ENCODE results near the gene RSU1.

Gene RSU1

GRCh38 chr10:16602104-16602775, 215.0 kb downstream of the RSU1 start:
- DNase-seq (ENCODE audit: low spot score) = no peak

DNA sequence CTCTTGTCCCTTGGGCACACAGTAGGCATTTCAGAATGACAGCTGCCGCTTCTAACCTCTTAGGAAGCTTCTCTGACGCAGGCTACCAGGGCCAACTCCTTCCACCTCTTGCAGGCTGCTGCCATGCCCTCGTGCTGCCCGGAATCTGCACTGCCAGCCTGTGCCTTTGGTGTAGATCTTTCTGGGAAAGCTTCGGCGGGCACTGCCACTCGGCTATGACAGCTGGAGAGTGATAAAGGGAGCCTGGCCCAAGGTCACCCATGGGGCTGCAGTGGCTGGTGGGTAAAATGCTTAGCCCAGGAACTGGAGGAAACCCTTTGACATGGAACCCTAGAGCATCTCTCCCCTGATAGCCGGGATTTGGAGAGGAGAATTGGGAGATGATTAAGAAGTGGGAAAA, 217.6 kb downstream of the RSU1 start:
- DNase-seq (ENCODE audit: low spot score) = no peak

DNA sequence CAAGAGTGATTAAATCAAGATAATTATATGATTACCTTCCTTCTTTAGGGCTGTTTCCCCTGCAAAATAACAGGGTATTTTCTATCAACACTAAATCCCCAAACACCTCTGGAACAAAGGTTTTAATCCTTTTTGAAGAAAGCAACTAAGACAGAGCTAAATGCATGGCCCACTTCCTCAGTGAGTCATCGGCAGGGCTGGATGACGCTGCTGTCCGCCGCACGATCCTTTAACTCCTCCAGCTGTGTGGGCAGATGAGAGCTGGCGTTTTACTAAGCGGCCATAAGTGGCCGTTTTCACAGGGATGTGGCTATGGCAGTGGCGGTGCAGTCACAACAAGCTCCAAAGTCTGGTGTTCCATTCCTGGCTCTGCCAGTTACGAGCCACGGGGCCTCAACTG, 219.6 kb downstream of the RSU1 start:
- no peak for DNase-seq (ENCODE audit: low spot score)

DNA sequence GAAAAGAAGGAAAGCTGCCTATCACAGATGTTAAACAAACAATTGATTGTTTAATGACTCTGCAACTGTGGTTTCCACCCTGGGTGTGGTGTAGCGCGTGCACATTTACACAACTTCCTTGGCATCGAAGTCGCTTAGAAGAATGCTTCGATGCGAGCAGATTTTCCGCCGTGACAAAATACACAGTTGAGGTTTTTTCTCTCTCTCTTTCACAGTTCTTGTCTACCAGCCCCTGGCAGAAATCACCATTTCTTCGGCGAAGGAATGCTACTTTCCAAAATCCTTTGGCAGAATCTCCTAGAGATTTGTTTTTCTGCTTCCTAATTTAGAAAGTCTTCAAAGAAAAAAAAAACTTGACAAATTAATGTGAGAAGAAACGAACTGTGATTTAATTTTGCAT, 224.8 kb downstream of the RSU1 start:
- DNase-seq (ENCODE audit: low spot score) = no peak

DNA sequence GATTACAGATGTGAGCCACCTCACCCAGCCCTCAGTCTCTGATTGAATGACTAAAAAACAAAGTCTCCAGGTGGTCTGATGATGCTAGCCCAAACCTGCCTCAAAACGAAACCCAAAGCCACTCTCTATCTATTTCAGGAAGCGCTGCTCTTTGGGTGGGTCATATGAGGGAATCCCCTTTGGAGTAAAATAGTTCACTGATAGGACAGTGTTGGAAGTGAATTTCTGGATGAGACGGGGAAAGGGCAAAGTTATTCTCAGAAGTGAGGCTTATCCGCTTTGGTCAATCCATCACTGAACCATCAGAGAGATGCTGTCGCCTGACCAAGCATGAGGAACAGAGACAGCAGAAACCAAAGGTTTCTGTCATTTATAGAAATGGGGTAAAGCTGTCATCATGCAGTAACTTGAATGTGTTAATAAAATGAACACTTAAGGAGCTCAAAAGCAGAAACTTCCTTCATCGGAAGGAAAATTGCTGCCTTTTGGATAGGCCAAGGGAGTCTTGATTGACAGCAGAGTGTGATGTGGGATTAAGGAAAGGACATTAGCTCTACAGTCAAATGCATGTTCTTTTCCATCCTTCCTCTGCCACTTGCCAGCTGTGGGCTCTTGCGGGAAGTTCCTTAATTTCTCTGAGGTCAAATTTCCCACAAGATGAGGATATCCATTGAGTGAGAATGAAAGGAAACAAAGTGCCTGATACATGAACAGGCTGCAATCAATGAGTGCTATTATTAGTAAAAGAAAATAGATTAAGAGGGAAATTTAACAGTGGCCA, 230.7 kb downstream of the RSU1 start:
- DNase-seq (ENCODE audit: low spot score) = no peak

GRCh38 chr10:16585103-16585502, 232.1 kb downstream of the RSU1 start:
- DNase-seq (ENCODE audit: low spot score) = no peak

DNA sequence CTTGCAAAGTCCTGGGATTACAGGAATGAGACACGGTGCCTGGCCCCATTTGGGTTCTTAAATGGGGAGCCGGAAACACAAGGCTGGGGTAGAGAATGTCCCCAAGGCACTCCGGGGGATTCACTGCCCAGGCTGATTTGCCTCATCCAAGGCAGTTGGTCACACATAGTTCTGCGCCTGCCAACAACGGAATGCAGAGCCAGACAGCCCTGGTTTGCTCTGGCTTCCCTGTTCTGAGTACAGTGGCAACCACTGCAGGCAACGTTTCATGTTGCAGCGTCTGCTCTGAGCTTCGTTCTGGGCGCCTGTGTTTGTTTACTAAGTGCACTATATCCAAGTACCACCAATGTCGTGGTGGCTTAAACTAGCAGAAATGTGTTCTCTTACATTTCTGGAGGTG, 233.8 kb downstream of the RSU1 start:
- DNase-seq (ENCODE audit: low spot score) = peak; percentile 18

DNA sequence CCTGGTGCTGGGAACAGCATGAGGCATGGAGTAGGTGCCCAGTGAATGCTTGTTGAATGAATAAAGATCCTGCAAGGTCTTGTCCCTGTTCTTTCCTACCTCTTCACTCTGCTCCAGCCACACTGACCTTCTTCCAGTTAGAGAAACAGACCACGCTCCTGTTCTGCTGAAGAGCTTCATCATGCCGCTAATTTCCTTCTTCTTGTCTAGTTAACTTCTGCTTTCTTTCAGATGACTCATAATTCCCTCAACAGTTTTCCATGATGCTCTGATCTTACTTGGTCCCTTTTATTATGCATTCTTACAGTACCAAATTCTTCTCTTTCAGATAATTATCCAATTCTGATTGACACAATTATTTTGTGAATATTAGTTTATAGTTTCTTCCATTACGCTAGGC, 236.0 kb downstream of the RSU1 start:
- no peak for DNase-seq (ENCODE audit: low spot score)

DNA sequence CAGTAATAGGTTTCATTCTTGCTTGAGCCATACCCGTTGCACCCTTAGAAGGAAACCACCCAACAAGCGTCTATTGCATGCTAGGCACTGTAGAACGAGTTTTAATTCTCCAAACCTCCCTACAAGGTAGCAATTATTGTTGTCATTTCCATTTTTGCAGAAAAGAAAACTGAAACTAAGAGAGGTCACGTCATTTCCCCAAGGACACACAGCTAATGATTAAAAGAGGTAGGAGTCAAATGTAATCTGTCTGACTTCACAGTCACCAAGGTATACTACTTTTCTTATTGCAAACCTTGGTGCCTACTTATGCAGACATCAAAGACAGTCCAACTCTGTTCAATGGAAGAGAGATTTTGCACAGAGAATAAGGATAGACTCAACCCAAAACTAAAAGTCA, 246.5 kb downstream of the RSU1 start:
- DNase-seq (ENCODE audit: low spot score) = no peak

DNA sequence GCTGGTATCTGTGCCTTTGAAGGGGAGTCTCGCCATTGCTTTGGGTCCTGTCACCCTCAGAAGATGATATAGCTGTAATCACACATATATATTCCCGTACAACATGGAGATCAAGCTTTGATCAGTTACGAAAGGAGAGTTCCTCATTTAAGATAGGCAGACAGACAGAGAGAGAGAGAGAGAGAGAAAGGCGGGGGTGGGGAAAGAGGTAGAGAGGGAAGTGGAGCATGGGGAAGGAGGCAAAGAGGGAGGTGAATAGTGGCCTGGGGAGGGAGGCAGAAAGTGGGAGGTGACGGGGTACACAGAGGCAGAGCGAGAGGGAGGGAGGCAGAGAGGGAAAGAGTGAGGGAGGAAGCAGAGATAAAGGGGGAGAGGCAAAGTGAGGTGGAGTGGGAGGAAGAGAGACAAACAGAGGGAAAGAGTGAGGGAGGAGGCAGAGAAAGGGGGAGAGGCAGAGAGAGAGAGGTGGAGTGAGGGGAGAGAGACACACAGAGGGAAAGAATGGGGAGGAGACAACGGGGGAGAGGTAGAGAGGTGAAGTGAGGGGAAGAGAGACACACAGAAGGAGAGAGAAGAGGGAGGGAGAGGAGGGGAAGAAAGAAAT, 250.9 kb downstream of the RSU1 start:
- no peak for DNase-seq (ENCODE audit: low spot score)

DNA sequence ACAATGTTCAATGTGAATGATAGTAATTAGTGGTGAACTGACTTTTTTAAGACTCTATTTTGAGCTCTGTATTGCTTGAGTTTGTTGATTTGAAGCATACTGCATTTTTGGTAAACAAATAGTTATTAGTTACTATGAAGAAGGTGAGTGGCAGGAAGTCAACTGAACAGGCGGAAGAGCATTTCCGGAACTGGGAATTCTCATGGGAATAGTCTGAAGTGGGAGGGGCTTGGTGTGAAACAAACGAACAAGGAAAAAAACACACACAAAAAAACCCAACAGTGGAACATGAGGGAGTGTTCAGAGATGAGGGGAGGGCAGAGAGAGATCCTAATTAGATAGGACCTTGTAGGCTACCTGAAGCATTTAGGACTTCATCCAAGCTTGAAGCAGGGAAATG, 251.6 kb downstream of the RSU1 start:
- DNase-seq (ENCODE audit: low spot score) = no peak

DNA sequence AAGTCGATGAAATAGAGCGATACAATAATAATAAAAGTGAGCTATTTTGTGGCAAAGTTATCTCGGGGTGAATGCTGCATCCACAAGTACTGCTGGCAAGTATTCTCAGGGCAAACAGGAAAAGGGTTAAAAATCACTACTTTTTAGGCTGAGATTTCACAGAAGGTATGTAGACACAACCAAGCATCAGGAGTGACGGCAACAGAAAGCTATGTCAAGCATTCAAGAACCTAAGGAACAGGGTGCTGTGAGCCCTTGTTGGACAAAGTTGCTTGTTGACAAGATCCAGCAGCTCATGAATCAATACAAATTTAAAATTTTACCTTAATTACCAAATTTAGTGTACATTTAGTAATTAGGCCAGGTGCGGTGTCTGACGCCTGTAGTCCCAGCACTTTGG, 254.3 kb downstream of the RSU1 start:
- DNase-seq (ENCODE audit: low spot score) = no peak

- DNase-seq (ENCODE audit: low spot score) = no peak
Measured at GRCh38 chr10:16559236-16559773, 257.9 kb downstream of the RSU1 start.

GRCh38 chr10:16547973-16548372, 269.3 kb downstream of the RSU1 start:
- DNase-seq (ENCODE audit: low spot score) = no peak

DNA sequence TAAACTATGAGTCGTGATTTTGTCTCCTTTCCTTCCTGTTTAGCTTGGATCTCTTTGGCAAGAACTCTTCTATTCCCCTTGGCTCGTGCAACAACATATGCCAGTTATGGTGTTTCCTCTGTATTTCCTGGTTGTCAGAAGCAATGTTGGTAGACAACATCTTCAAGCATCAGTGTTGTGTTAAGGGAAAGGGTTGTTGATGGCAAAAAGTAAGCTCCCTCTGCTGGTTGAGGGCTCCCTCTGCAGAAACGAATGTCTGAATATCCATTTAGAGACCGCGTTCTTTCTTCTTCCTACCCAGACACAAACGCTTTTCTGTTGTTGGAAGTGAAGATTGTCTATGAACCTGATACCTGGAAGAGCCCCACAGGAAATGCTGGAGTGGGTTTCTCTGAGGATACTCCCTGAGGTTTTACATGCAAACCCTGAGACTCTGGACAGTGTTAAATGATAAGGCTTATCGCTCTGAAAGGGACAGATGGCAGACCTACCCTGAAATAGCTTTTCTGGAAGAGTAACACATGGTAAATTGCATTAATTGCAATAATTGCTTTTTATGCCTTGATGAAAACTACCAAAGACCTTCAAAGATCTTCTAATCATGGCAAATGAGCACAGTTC, 272.0 kb downstream of the RSU1 start:
- peak; percentile 47 for DNase-seq (ENCODE audit: low spot score)

- DNase-seq (ENCODE audit: low spot score) = no peak
Measured at GRCh38 chr10:16544591-16544990, 272.6 kb downstream of the RSU1 start.

DNA sequence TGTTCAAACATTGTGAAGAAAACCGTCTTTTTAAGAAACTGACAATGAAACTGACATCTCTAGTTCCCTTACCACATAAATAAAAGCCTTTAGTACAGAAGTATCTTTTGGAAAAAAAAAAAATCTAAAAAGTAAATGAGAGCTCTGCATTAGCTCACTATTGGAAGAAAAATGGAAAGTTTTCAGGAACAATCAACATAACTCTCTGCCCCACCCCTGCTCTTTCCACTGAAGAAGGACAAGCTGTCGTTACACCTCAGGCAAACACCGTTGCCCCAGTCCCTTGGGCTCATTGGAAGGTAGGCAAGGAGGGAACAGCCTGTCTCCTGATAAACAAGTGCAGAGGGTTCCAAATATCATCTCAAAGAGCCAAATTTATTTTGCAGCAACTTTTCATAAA, 273.1 kb downstream of the RSU1 start:
- no peak for DNase-seq (ENCODE audit: low spot score)

Measured in Ammon's horn (tissue), 1 donor.